Astrocyte (in vitro differentiated cells and primary cell): ENCODE measurements around the gene PBX3.

ENCODE experiments used
- CTCF ChIP-seq: IDR thresholded peaks from 2 replicates; pipeline ENCODE4 v1.5.1; 2011; ENCODE audit warnings: low read depth, mild to moderate bottlenecking, inconsistent platforms, low read length, moderate library complexity; ENCODE audit not compliant: insufficient read depth
- EZH2 ChIP-seq: IDR thresholded peaks from 2 replicates; pipeline ENCODE4 v1.6.1; 2012; ENCODE audit warnings: mild to moderate bottlenecking, low read length, inconsistent platforms; ENCODE audit not compliant: insufficient read depth

DNA sequence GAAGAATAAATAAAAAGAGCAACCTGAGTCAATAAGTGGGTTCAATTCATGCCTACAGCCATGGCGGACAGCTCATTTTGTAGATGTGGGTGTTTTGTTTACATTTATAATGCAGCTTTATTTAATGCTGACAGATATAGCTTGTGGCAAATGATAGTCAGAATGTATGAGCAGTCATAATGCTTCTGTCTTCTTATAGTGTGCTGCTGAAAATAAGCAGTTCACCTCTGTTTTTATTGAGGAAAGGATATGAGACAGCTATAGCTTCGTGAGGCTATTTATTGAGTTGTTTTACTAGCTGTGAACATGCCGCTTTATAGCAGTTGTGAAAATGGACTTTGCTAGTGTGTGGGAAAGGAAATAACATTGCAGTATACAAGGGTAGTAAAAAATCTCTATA, 147.4 kb downstream of the PBX3 start:
- TF ChIP-seq CTCF = no peak
- TF ChIP-seq EZH2 = no peak
